Measurements from ENCODE around the gene ASAP2. TPM values are rescaled to one million over a fixed set of nuclear protein-coding genes. Genes with fewer than 3 reads are reported as not detected.

ASAP2 gene
- total RNA-seq, 1 donor from 2014 or later: 49.6 TPM

- Mint-ChIP-seq H3K4me3 (ENCODE audit: unreplicated experiment) (no peak overlapping the region), H3K9me3 (ENCODE audit: unreplicated experiment) (peaks cover 6% of the 10 kb centered on the region), H3K36me3 (ENCODE audit: unreplicated experiment) (no peaks in the 10 kb centered on the region), H3K27ac (ENCODE audit: unreplicated experiment) (peak overlapping the region; percentile 69), H3K27me3 (ENCODE audit: unreplicated experiment) (peaks cover 6% of the 10 kb centered on the region), H3K4me1 (ENCODE audit: low read depth, unreplicated experiment) (peaks cover 62% of the 10 kb centered on the region)
- DNase-seq: no peak
- no peak for TF ChIP-seq CTCF (IDR thresholded peaks at IDR 0.05; ENCODE audit: partially characterized antibody, unreplicated experiment)
Measured at GRCh38 chr2:9235147-9236044, 28.8 kb downstream of the ASAP2 start.

- H3K4me3 Mint-ChIP-seq (ENCODE audit: unreplicated experiment): peak overlapping the region; percentile 26
- no peak overlapping the region for H3K27ac Mint-ChIP-seq (ENCODE audit: unreplicated experiment)
- no peak for TF ChIP-seq CTCF (IDR thresholded peaks at IDR 0.05; ENCODE audit: partially characterized antibody, unreplicated experiment)
- peaks cover 6% of the 10 kb centered on the region for H3K27me3 Mint-ChIP-seq (ENCODE audit: unreplicated experiment)
- no peaks in the 10 kb centered on the region for H3K36me3 Mint-ChIP-seq (ENCODE audit: unreplicated experiment)
- no peak for DNase-seq
- H3K4me1 Mint-ChIP-seq (ENCODE audit: low read depth, unreplicated experiment): peaks cover 61% of the 10 kb centered on the region
- H3K9me3 Mint-ChIP-seq (ENCODE audit: unreplicated experiment): peaks cover 5% of the 10 kb centered on the region
Measured at GRCh38 chr2:9236045-9236344, 29.4 kb downstream of the ASAP2 start.

GRCh38 chr2:9236867-9237266 is 30.3 kb downstream of the ASAP2 start:
- no peak for TF ChIP-seq CTCF (IDR thresholded peaks at IDR 0.05; ENCODE audit: partially characterized antibody, unreplicated experiment)
- no peak overlapping the region for H3K4me3 Mint-ChIP-seq (ENCODE audit: unreplicated experiment)
- peaks cover 5% of the 10 kb centered on the region for H3K27me3 Mint-ChIP-seq (ENCODE audit: unreplicated experiment)
- no peak for DNase-seq
- peak overlapping the region; percentile 12 for H3K27ac Mint-ChIP-seq (ENCODE audit: unreplicated experiment)
- no peaks in the 10 kb centered on the region for H3K36me3 Mint-ChIP-seq (ENCODE audit: unreplicated experiment)
- peaks cover 53% of the 10 kb centered on the region for H3K4me1 Mint-ChIP-seq (ENCODE audit: low read depth, unreplicated experiment)
- peaks cover 5% of the 10 kb centered on the region for H3K9me3 Mint-ChIP-seq (ENCODE audit: unreplicated experiment)

GRCh38 chr2:9237831-9238230 is 31.2 kb downstream of the ASAP2 start:
- H3K4me3 Mint-ChIP-seq (ENCODE audit: unreplicated experiment): peak overlapping the region; percentile 48
- peaks cover 5% of the 10 kb centered on the region for H3K9me3 Mint-ChIP-seq (ENCODE audit: unreplicated experiment)
- H3K27me3 Mint-ChIP-seq (ENCODE audit: unreplicated experiment): peaks cover 3% of the 10 kb centered on the region
- DNase-seq: no peak
- peaks cover 46% of the 10 kb centered on the region for H3K4me1 Mint-ChIP-seq (ENCODE audit: low read depth, unreplicated experiment)
- no peak for TF ChIP-seq CTCF (IDR thresholded peaks at IDR 0.05; ENCODE audit: partially characterized antibody, unreplicated experiment)
- no peaks in the 10 kb centered on the region for H3K36me3 Mint-ChIP-seq (ENCODE audit: unreplicated experiment)
- peak overlapping the region; percentile 92 for H3K27ac Mint-ChIP-seq (ENCODE audit: unreplicated experiment)

GRCh38 chr2:9238591-9239326 is 32.1 kb downstream of the ASAP2 start:
- DNase-seq: peak; percentile 57
- H3K4me1 Mint-ChIP-seq (ENCODE audit: low read depth, unreplicated experiment): peaks cover 40% of the 10 kb centered on the region
- H3K27me3 Mint-ChIP-seq (ENCODE audit: unreplicated experiment): peaks cover 3% of the 10 kb centered on the region
- TF ChIP-seq CTCF (IDR thresholded peaks at IDR 0.05; ENCODE audit: partially characterized antibody, unreplicated experiment): no peak
- no peaks in the 10 kb centered on the region for H3K36me3 Mint-ChIP-seq (ENCODE audit: unreplicated experiment)
- H3K4me3 Mint-ChIP-seq (ENCODE audit: unreplicated experiment): peak overlapping the region; percentile 48
- H3K9me3 Mint-ChIP-seq (ENCODE audit: unreplicated experiment): peaks cover 5% of the 10 kb centered on the region
- peak overlapping the region; percentile 92 for H3K27ac Mint-ChIP-seq (ENCODE audit: unreplicated experiment)
